Measurements from ENCODE around the gene HMGXB3.

Gene HMGXB3

GRCh38 chr5:150092159-150092787 lies 91.7 kb downstream of the HMGXB3 start:
- DNase-seq, result no peak

- DNase-seq, result no peak
Measured at GRCh38 chr5:150097152-150097551, 96.6 kb downstream of the HMGXB3 start.

GRCh38 chr5:150101023-150101422 lies 100.5 kb downstream of the HMGXB3 start:
- DNase-seq, result no peak

Data from C1 segment of cervical spinal cord (tissue), 14 donors.